ENCODE results near the gene BEAN1. TPM values are rescaled to one million over a fixed set of nuclear protein-coding genes. Genes with fewer than 3 reads are reported as not detected.

BEAN1 gene
- total and polyA plus RNA-seq, 2 experiments from 2014 or later, result 0.07 to 0.10 TPM

DNA sequence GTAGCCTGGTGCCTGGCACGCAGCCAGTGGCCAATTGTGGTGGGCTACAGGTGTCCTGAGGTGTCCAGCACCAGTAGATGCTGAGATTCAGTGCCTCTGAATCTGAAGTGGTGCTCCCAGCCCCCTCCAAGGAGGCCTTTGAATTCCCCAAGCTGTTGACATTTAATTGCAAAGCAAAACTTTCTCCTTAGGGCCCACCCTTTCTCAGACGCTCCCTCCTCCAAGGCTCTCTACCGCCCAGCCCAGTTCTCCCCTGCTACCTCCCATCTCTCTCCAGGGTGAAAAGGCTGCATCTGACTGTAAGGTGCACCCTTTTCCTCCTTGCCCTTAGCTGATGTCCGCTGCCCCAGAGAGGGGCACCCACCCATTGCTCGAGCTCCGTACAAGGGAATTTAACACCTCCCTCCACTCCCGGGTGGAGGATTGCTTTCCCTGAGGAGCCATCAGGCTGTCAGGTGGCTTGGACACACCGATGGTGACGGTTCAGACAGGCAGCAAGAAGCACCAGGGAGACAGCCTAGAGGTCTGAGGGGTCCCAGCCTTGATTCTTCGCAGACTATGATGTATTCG, 1.7 kb downstream of the BEAN1 start:
- no peaks in the 10 kb centered on the region for H3K9me2 ChIP-seq (ENCODE audit: insufficient read depth)
- no peaks in the 10 kb centered on the region for H4K20me1 ChIP-seq (replicated peaks; ENCODE audit: insufficient read depth)
- Mint-ChIP-seq H3K4me3 (peak overlapping the region; percentile 67), H3K4me1 (peaks cover 29% of the 10 kb centered on the region), H3K9me3 (no peaks in the 10 kb centered on the region), H3K36me3 (ENCODE audit: low read depth) (no peaks in the 10 kb centered on the region), H3K27ac (no peak overlapping the region), H3K27me3 (ENCODE audit: insufficient read depth, low read depth, poor library complexity) (peaks cover 64% of the 10 kb centered on the region)
- H3K4me2 ChIP-seq, result peak overlapping the region; percentile 88
- H3K79me2 ChIP-seq (replicated peaks; ENCODE audit: insufficient read depth), result no peaks in the 10 kb centered on the region
- peaks cover 79% of the 10 kb centered on the region for H3K27me3 ChIP-seq (ENCODE audit: insufficient read depth)
- no peaks in the 10 kb centered on the region for H3K36me3 ChIP-seq (ENCODE audit: insufficient read depth)
- peak; percentile 65 for DNase-seq (ENCODE audit: low spot score)
- H3K4me1 ChIP-seq (ENCODE audit: insufficient read depth), result peaks cover 8% of the 10 kb centered on the region
- peak; percentile 9 for TF ChIP-seq EZH2 (IDR thresholded peaks at IDR 0.05; ENCODE audit: low read depth, unreplicated experiment)
- no peak for TF ChIP-seq JUNB (IDR thresholded peaks at IDR 0.05; ENCODE audit: unreplicated experiment)
- no peak for TF ChIP-seq NANOG (IDR thresholded peaks at IDR 0.05; ENCODE audit: borderline replicate concordance)
- TF ChIP-seq, protein P1, sequence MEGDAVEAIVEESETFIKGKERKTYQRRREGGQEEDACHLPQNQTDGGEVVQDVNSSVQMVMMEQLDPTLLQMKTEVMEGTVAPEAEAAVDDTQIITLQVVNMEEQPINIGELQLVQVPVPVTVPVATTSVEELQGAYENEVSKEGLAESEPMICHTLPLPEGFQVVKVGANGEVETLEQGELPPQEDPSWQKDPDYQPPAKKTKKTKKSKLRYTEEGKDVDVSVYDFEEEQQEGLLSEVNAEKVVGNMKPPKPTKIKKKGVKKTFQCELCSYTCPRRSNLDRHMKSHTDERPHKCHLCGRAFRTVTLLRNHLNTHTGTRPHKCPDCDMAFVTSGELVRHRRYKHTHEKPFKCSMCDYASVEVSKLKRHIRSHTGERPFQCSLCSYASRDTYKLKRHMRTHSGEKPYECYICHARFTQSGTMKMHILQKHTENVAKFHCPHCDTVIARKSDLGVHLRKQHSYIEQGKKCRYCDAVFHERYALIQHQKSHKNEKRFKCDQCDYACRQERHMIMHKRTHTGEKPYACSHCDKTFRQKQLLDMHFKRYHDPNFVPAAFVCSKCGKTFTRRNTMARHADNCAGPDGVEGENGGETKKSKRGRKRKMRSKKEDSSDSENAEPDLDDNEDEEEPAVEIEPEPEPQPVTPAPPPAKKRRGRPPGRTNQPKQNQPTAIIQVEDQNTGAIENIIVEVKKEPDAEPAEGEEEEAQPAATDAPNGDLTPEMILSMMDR (conservative IDR thresholded peaks at IDR 0.05; ENCODE audit: low read depth in 2 of 2), result no peak
- peak; percentile 16 for ATAC-seq
- H3F3A ChIP-seq (replicated peaks; ENCODE audit: low read depth), result no peaks in the 10 kb centered on the region
- no peak overlapping the region for H3K27ac ChIP-seq (ENCODE audit: low read depth)
- H3K4me3 ChIP-seq, result peak overlapping the region; percentile 61
- H2AFZ ChIP-seq, result peak overlapping the region; percentile 56; the same call in 1 of the 2 replicates

DNA sequence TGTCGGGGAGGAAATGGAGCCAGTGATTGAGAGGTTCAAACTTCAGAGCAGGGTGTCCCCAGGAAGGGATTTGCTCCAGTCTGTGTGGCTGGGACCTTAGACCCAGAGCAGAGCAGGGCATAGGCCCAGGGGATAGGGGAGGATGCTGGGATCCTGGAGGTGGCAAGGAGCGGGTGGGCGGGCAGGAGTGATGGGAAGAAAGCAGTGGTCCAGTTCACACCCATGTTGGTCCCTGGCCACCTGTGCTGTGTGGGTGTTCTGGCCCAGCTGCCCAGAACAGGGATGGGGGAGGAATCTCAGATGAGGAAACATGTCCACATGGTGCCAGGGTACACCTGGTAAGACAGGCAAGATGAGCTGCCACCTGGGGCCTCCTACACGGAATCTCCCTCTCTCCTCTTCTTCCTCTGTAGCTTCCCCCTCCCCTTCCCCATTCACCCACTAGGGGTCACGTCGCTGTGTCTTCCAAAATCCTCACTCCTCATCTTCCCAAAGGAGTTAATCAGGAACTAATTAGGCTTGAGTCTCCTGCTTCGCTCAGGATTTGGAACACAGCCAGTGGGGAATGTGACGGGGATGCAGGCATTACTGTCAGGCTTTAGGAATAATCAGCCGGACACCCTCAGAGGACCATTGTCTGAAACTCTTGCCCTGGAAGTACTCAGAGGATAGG, 2.3 kb downstream of the BEAN1 start:
- H3K4me1 ChIP-seq (ENCODE audit: insufficient read depth), result peaks cover 8% of the 10 kb centered on the region
- peaks cover 73% of the 10 kb centered on the region for H3K27me3 ChIP-seq (ENCODE audit: insufficient read depth)
- Mint-ChIP-seq H3K4me3 (no peak overlapping the region), H3K36me3 (ENCODE audit: low read depth) (no peaks in the 10 kb centered on the region), H3K27me3 (ENCODE audit: insufficient read depth, low read depth, poor library complexity) (peaks cover 57% of the 10 kb centered on the region), H3K4me1 (peaks cover 30% of the 10 kb centered on the region), H3K27ac (no peak overlapping the region), H3K9me3 (no peaks in the 10 kb centered on the region)
- H3K36me3 ChIP-seq (ENCODE audit: insufficient read depth), result no peaks in the 10 kb centered on the region
- no peaks in the 10 kb centered on the region for H3K9me2 ChIP-seq (ENCODE audit: insufficient read depth)
- no peaks in the 10 kb centered on the region for H3K79me2 ChIP-seq (replicated peaks; ENCODE audit: insufficient read depth)
- H3K27ac ChIP-seq (ENCODE audit: low read depth), result no peak overlapping the region
- peak overlapping the region; percentile 61 for H3K4me3 ChIP-seq
- H4K20me1 ChIP-seq (replicated peaks; ENCODE audit: insufficient read depth), result no peaks in the 10 kb centered on the region
- no peak overlapping the region for H2AFZ ChIP-seq
- peak overlapping the region; percentile 88 for H3K4me2 ChIP-seq
- ATAC-seq, result no peak
- DNase-seq (ENCODE audit: low spot score), result peak; percentile 53
- no peaks in the 10 kb centered on the region for H3F3A ChIP-seq (replicated peaks; ENCODE audit: low read depth)
- TF ChIP-seq NANOG (IDR thresholded peaks at IDR 0.05; ENCODE audit: borderline replicate concordance), result no peak
- TF ChIP-seq ZNF114 (CRISPR knock-in tag; IDR thresholded peaks at IDR 0.05), result no peak
- TF ChIP-seq, protein P1 (conservative IDR thresholded peaks at IDR 0.05; ENCODE audit: low read depth in 2 of 2), result peak; percentile 23 to 25; a peak in 2 of 4 replicates
- TF ChIP-seq, protein P2, sequence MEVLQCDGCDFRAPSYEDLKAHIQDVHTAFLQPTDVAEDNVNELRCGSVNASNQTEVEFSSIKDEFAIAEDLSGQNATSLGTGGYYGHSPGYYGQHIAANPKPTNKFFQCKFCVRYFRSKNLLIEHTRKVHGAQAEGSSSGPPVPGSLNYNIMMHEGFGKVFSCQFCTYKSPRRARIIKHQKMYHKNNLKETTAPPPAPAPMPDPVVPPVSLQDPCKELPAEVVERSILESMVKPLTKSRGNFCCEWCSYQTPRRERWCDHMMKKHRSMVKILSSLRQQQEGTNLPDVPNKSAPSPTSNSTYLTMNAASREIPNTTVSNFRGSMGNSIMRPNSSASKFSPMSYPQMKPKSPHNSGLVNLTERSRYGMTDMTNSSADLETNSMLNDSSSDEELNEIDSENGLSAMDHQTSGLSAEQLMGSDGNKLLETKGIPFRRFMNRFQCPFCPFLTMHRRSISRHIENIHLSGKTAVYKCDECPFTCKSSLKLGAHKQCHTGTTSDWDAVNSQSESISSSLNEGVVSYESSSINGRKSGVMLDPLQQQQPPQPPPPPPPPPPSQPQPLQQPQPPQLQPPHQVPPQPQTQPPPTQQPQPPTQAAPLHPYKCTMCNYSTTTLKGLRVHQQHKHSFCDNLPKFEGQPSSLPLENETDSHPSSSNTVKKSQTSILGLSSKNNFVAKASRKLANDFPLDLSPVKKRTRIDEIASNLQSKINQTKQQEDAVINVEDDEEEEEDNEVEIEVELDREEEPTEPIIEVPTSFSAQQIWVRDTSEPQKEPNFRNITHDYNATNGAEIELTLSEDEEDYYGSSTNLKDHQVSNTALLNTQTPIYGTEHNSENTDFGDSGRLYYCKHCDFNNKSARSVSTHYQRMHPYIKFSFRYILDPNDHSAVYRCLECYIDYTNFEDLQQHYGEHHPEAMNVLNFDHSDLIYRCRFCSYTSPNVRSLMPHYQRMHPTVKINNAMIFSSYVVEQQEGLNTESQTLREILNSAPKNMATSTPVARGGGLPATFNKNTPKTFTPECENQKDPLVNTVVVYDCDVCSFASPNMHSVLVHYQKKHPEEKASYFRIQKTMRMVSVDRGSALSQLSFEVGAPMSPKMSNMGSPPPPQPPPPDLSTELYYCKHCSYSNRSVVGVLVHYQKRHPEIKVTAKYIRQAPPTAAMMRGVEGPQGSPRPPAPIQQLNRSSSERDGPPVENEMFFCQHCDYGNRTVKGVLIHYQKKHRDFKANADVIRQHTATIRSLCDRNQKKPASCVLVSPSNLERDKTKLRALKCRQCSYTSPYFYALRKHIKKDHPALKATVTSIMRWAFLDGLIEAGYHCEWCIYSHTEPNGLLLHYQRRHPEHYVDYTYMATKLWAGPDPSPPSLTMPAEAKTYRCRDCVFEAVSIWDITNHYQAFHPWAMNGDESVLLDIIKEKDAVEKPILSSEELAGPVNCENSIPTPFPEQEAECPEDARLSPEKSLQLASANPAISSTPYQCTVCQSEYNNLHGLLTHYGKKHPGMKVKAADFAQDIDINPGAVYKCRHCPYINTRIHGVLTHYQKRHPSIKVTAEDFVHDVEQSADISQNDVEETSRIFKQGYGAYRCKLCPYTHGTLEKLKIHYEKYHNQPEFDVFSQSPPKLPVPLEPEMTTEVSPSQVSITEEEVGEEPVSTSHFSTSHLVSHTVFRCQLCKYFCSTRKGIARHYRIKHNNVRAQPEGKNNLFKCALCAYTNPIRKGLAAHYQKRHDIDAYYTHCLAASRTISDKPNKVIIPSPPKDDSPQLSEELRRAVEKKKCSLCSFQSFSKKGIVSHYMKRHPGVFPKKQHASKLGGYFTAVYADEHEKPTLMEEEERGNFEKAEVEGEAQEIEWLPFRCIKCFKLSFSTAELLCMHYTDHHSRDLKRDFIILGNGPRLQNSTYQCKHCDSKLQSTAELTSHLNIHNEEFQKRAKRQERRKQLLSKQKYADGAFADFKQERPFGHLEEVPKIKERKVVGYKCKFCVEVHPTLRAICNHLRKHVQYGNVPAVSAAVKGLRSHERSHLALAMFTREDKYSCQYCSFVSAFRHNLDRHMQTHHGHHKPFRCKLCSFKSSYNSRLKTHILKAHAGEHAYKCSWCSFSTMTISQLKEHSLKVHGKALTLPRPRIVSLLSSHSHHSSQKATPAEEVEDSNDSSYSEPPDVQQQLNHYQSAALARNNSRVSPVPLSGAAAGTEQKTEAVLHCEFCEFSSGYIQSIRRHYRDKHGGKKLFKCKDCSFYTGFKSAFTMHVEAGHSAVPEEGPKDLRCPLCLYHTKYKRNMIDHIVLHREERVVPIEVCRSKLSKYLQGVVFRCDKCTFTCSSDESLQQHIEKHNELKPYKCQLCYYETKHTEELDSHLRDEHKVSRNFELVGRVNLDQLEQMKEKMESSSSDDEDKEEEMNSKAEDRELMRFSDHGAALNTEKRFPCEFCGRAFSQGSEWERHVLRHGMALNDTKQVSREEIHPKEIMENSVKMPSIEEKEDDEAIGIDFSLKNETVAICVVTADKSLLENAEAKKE (CRISPR knock-in tag; IDR thresholded peaks at IDR 0.05), result no peak

Measured in GM23338 (cell line).